ENCODE measurements around the gene SLC25A27. TPM values are rescaled to one million over a fixed set of nuclear protein-coding genes. Genes with fewer than 3 reads are reported as not detected.

SLC25A27 gene
- polyA plus RNA-seq, 2 of the 4 experiments (the other 2 are of a cell fraction), result 1.4 to 4.7 TPM

DNA sequence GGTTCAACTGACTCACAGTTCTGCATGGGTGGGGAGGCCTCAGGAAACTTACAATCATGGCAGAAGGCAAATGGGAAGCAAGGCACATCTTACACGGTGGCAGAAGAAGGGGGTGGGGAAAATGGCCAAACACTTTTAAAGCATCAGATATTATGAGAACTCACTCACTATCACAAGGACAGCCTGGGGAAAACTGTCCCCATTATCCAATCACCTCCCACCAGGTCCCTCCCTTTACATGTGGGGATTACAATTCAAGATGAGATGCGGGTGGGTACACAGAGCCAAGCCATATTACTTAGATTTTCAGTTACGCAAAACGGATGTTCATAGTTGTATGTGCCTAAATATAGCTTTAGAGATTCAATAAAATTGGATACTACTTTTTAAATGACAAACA lies 25.8 kb upstream of the SLC25A27 start:
- no peak for ATAC-seq
- DNase-seq (ENCODE audit: low read depth in 1 of 2, low spot score in 1 of 2), result no peak
- Histone ChIP-seq H3K4me2 (no peak overlapping the region), H3K27ac (no peak overlapping the region), H3K9me3 (no peaks in the 10 kb centered on the region), H3K4me3 (no peak overlapping the region), H3K4me1 (no peaks in the 10 kb centered on the region)
- FAIRE-seq, result no peak
- 62% methylated on average over 4 of the region's 4 CpGs for WGBS (ENCODE audit: missing lambda C conversion rate)
- CTCF ChIA-PET, result interaction anchor here (1.2 kb wide), 1 partner anchor 29 kb away, joined by 3 read pairs; no protein-coding TSS in a partner anchor
- POLR2A ChIA-PET, result no interaction called here
- no peak for TF ChIP-seq MYC (IDR thresholded peaks at IDR 0.05; ENCODE audit: borderline replicate concordance, low read length)
- TF ChIP-seq, protein P1, sequence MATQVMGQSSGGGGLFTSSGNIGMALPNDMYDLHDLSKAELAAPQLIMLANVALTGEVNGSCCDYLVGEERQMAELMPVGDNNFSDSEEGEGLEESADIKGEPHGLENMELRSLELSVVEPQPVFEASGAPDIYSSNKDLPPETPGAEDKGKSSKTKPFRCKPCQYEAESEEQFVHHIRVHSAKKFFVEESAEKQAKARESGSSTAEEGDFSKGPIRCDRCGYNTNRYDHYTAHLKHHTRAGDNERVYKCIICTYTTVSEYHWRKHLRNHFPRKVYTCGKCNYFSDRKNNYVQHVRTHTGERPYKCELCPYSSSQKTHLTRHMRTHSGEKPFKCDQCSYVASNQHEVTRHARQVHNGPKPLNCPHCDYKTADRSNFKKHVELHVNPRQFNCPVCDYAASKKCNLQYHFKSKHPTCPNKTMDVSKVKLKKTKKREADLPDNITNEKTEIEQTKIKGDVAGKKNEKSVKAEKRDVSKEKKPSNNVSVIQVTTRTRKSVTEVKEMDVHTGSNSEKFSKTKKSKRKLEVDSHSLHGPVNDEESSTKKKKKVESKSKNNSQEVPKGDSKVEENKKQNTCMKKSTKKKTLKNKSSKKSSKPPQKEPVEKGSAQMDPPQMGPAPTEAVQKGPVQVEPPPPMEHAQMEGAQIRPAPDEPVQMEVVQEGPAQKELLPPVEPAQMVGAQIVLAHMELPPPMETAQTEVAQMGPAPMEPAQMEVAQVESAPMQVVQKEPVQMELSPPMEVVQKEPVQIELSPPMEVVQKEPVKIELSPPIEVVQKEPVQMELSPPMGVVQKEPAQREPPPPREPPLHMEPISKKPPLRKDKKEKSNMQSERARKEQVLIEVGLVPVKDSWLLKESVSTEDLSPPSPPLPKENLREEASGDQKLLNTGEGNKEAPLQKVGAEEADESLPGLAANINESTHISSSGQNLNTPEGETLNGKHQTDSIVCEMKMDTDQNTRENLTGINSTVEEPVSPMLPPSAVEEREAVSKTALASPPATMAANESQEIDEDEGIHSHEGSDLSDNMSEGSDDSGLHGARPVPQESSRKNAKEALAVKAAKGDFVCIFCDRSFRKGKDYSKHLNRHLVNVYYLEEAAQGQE (IDR thresholded peaks at IDR 0.05), result no peak
- no peak for TF ChIP-seq JUNB (IDR thresholded peaks at IDR 0.05)

DNA sequence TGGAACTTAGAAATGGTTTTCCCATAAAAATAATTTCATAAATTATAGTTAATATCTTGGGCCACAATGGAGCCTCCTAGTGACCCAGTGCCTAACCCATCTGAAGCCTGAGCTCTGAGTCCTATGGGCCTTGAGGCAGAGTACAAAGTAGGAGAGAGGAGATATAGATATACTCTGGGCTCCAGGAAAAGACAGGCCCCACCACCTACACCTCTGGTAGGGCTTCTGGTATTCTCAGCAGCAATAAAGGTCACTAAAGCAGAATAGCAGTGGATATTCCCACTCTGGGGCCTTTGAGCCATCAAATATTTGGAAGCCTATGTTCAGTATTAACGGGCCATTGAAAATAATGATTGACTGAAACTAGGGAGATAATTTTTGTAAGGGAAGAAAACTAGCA lies 24.3 kb upstream of the SLC25A27 start:
- H3K27ac ChIP-seq, result no peak overlapping the region
- H3K4me2 ChIP-seq, result no peak overlapping the region
- WGBS (ENCODE audit: missing lambda C conversion rate), result 28% methylated on average over 1 of the region's 1 CpG
- DNase-seq (ENCODE audit: low read depth in 1 of 2, low spot score in 1 of 2), result no peak
- ChIA-PET POLR2A (no interaction called here), CTCF (no interaction called here)
- no peak for FAIRE-seq
- no peaks in the 10 kb centered on the region for H3K4me1 ChIP-seq
- no peak overlapping the region for H3K4me3 ChIP-seq
- no peaks in the 10 kb centered on the region for H3K9me3 ChIP-seq
- no peak for ATAC-seq
- TF ChIP-seq, protein P2, sequence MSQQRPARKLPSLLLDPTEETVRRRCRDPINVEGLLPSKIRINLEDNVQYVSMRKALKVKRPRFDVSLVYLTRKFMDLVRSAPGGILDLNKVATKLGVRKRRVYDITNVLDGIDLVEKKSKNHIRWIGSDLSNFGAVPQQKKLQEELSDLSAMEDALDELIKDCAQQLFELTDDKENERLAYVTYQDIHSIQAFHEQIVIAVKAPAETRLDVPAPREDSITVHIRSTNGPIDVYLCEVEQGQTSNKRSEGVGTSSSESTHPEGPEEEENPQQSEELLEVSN (IDR thresholded peaks at IDR 0.05; ENCODE audit: borderline replicate concordance, low read depth), result no peak
- TF ChIP-seq, protein P3, sequence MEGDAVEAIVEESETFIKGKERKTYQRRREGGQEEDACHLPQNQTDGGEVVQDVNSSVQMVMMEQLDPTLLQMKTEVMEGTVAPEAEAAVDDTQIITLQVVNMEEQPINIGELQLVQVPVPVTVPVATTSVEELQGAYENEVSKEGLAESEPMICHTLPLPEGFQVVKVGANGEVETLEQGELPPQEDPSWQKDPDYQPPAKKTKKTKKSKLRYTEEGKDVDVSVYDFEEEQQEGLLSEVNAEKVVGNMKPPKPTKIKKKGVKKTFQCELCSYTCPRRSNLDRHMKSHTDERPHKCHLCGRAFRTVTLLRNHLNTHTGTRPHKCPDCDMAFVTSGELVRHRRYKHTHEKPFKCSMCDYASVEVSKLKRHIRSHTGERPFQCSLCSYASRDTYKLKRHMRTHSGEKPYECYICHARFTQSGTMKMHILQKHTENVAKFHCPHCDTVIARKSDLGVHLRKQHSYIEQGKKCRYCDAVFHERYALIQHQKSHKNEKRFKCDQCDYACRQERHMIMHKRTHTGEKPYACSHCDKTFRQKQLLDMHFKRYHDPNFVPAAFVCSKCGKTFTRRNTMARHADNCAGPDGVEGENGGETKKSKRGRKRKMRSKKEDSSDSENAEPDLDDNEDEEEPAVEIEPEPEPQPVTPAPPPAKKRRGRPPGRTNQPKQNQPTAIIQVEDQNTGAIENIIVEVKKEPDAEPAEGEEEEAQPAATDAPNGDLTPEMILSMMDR (IDR thresholded peaks at IDR 0.05), result no peak
- TF ChIP-seq POLR2A (IDR thresholded peaks at IDR 0.05; ENCODE audit: low read length) (no peak), GATA3 (IDR thresholded peaks at IDR 0.05; ENCODE audit: borderline replicate concordance) (no peak), KDM5A (IDR thresholded peaks at IDR 0.05) (no peak), RAD21 (conservative IDR thresholded peaks at IDR 0.05 in 1 of 2, IDR thresholded peaks at IDR 0.05 in 1 of 2) (no peak), KDM1A (IDR thresholded peaks at IDR 0.05; ENCODE audit: low read depth) (no peak), JUN (IDR thresholded peaks at IDR 0.05) (no peak), HOXB13 (CRISPR knock-in tag; IDR thresholded peaks at IDR 0.05; ENCODE audit: low read depth) (no peak), POLR2AphosphoS2 (conservative IDR thresholded peaks at IDR 0.05; ENCODE audit: low read length) (no peak)
- TF ChIP-seq, protein P4, sequence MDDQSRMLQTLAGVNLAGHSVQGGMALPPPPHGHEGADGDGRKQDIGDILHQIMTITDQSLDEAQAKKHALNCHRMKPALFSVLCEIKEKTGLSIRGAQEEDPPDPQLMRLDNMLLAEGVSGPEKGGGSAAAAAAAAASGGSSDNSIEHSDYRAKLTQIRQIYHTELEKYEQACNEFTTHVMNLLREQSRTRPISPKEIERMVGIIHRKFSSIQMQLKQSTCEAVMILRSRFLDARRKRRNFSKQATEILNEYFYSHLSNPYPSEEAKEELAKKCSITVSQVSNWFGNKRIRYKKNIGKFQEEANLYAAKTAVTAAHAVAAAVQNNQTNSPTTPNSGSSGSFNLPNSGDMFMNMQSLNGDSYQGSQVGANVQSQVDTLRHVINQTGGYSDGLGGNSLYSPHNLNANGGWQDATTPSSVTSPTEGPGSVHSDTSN (IDR thresholded peaks at IDR 0.05), result no peak

DNA sequence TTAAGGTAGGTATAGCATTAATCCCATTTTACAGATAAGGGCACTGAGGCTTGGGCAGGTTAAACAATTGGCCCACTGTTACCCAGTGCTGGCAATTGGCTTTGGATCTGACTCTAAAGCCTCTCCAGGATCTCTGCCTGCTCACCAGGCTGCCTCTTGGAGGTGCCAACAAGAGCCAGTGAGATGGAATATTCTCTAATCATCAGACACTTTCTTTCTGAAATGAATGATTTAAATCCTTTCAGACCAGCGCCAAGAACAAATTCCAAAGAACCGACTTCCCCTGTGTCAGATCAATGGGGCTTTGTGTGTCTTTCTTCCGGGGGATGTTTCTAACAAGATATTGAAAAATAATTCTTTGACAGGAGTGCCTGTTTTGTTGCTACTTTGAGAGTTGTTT lies 23.8 kb upstream of the SLC25A27 start:
- H3K4me3 ChIP-seq, result no peak overlapping the region
- DNase-seq (ENCODE audit: low read depth in 1 of 2, low spot score in 1 of 2) (no peak), FAIRE-seq (no peak), ATAC-seq (no peak)
- 64% methylated on average over 3 of the region's 3 CpGs for WGBS (ENCODE audit: missing lambda C conversion rate)
- H3K9me3 ChIP-seq, result no peaks in the 10 kb centered on the region
- CTCF ChIA-PET, result no interaction called here
- H3K27ac ChIP-seq, result no peak overlapping the region
- H3K4me1 ChIP-seq, result no peaks in the 10 kb centered on the region
- H3K4me2 ChIP-seq, result no peak overlapping the region
- POLR2A ChIA-PET, result no interaction called here
- TF ChIP-seq EHMT2 (IDR thresholded peaks at IDR 0.05; ENCODE audit: low read depth), result no peak
- no peak for TF ChIP-seq HDAC2 (IDR thresholded peaks at IDR 0.05)
- TF ChIP-seq HOXA7 (CRISPR knock-in tag; IDR thresholded peaks at IDR 0.05), result no peak
- TF ChIP-seq, protein P2 (IDR thresholded peaks at IDR 0.05; ENCODE audit: borderline replicate concordance, low read depth), result no peak
- TF ChIP-seq POLR2A (IDR thresholded peaks at IDR 0.05; ENCODE audit: low read length), result no peak
